Transverse colon (tissue), 4 donors: ENCODE data around the gene TMEM31.

Source experiments
- EP300 ChIP-seq: sonication (generic); formaldehyde crosslinking; IDR thresholded peaks from one replicate; pipeline ENCODE4 v1.6.1; 2017; ENCODE audit warnings: antibody characterized with exemption, low read depth
- POLR2A ChIP-seq: fragments of 450-650 bp; IDR thresholded peaks from one replicate; pipeline ENCODE4 v1.6.1; 2016; ENCODE audit warnings: antibody characterized with exemption, mild to moderate bottlenecking, moderate library complexity
- POLR2AphosphoS5 ChIP-seq, 3 donors: sonication (generic); formaldehyde crosslinking; IDR thresholded peaks; one replicate each; pipeline ENCODE4 v1.6.1; 2016; ENCODE audit warnings: antibody characterized with exemption in 3 of 3
- TF ChIP-seq, protein P1 (sequence below), 5 experiments: fragments of 200-600 bp in 3 of 5; fragments of 450-650 bp in 2 of 5; sonication (generic) in 3 of 5; IDR thresholded peaks; 1 replicate in 2 of 5; 2 replicates in 3 of 5; pipeline ENCODE4 v1.5.1; 2016 to 2017; ENCODE audit warnings: antibody characterized with exemption in 5 of 5, inconsistent platforms in 3 of 5, mild to moderate bottlenecking in 2 of 5, moderate library complexity in 1 of 5

DNA sequence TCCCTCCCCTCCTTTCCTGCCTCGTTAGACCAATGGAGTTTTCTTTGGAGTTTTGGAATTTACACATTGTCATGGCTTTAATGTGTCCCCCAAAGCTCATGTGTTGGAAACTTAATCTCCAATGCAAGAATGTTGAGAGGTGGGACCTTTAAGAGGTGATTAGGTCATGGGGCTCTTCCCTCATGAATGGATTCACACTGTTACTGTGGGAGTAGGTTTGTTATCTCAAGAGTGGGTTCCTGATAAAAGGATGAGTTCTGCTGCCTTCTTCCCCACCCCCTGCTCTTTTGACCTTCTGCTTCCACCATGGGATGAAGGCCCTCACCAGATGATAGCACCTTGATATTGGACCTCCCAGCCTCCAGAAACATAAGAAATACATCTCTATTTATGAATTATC lies 41.0 kb upstream of the TMEM31 start:
- TF ChIP-seq POLR2A = no peak
- TF ChIP-seq, protein P1, sequence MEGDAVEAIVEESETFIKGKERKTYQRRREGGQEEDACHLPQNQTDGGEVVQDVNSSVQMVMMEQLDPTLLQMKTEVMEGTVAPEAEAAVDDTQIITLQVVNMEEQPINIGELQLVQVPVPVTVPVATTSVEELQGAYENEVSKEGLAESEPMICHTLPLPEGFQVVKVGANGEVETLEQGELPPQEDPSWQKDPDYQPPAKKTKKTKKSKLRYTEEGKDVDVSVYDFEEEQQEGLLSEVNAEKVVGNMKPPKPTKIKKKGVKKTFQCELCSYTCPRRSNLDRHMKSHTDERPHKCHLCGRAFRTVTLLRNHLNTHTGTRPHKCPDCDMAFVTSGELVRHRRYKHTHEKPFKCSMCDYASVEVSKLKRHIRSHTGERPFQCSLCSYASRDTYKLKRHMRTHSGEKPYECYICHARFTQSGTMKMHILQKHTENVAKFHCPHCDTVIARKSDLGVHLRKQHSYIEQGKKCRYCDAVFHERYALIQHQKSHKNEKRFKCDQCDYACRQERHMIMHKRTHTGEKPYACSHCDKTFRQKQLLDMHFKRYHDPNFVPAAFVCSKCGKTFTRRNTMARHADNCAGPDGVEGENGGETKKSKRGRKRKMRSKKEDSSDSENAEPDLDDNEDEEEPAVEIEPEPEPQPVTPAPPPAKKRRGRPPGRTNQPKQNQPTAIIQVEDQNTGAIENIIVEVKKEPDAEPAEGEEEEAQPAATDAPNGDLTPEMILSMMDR (IDR thresholded peaks at IDR 0.05) = no peak
- TF ChIP-seq POLR2AphosphoS5 (IDR thresholded peaks at IDR 0.05) = no peak
- no peak for TF ChIP-seq EP300
